GM03348 (cell line): ENCODE results near the gene KYNU.
"Not testable (repeated sequence)": the region's sequence is repeated elsewhere in the genome, so short reads cannot be mapped to it uniquely, and the experiment has no call there.

Source experiments
- DNase-seq: peaks from one replicate; pipeline ENCODE4 v3.0.0; 2012; ENCODE audit warnings: low spot score

KYNU gene

DNA sequence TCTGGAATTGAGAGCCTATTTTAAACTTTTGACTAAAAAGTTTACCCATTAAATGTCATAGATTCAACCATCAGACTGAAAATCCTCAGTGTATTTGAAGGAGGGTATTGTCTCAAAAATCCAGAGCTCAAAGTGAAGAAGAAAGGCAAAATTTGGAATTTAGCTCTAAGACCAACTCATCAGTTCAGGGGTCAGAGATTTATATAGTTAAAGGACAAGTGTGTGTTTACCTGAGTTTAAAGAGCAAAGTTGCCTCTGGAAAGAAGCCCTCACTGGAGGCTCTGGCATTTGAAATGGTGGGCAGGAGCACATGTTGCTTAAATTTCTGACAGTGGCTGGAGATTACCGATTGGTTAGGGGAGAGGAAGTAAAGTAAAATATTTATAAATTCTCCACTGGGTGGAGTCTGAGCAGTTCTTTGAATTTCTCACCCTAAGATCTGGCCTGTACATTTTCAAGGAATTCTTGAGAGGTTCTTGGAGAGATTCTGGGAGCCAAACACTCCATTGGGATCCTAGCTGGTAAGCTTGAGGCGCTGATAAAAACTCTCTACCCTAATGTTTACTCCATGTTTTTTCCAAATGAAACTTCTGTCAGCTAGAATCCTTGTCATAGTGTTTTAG lies at the start of gene KYNU:
Gene KYNU, plus strand, starts transcription at position 449 of the 623 bp plus-strand sequence. CDS start 7,704 bp downstream, outside the sequence.
- no peak for DNase-seq

DNA sequence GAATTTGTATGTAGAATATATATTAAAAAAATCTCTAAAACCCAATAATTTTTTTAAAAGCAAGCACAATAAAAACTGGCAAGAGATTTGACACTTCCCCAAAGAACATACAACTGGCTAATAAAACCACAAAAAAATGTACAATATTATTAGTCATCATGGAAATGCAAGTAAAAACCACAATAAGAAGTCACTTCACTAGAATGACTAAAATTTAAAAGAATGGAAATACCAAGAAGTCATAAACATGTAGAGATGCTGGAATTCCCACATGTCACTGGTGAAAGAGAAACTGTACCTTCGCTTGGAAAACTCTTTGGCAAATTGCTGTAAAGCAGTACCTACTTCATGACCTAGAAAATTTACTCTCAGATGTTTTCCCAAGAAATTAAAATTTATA lies 43.4 kb upstream of the KYNU start:
- DNase-seq: no peak

DNA sequence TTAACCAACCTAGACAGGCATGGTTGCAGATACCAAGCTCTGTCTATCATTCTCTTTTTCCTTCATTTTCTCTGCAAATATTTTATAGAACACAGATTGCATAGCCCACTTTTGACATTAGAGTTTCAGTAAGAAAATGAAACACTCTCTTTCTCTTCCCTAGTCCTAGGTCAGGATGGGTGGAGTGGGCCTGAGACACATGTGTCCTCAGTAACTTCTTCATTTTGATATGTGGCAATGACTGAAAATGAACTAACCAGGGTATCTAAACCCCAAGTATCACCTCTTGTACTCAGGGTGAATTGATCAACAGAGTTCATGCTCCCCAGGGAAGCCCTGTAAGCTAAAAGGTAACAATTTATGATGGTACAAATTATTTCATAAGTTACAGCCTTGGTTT lies 37.0 kb upstream of the KYNU start:
- no peak for DNase-seq

DNA sequence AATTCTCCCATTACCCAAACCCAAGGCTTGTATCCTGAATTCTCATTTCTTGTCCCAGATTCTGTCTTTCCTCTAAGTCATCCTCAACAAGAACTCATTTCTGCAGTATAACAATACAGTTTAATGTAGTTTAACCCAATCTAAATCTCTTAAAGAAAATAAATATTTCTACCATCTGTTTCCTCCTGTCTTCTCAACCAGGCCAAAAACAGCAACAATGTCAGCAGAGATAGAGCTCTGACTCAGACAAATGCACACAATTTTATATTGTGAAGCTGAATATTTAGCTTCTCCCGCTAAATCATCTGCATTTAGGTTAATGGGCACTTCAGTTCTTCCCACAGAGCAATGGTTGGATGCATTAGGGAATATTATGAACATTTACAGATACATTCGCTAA lies 35.7 kb upstream of the KYNU start:
- no peak for DNase-seq

DNA sequence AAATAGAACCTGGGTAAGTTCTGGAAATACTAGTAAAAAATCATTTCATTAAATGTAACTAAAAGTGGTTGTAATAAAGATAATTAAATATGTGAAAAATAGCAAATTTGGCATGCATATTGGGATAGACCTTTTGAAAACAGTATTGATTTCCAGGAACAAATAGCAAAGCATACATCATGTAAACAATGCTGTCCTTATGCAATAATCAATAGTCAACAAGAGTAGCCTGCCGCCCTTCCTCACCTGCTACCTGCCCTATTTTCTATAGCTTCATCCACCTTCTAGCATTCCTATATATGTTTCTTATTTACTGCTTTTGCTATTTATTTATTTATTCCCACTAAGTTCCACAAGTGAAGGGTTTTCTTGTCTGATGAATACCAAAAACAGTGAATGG lies 35.1 kb upstream of the KYNU start:
- DNase-seq: no peak

DNA sequence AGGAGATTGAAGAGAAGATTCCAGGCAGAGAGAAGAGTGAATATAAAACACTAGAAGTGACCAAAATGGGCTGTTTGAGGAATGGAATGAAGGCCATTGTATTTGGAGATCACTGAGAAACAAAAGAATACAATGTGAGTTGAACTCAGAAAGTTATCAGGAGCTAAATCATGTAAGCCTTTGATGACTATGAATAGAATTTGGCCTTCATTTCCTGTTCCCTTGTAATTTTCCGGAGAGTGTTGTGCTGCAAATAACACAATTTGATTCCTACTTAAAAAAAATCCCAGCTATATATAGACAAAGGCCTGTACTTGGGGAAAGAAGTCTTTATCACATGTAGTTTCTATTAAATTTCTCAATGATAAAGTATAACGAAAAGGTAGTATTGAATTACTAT lies 33.7 kb upstream of the KYNU start:
- DNase-seq: no peak

DNA sequence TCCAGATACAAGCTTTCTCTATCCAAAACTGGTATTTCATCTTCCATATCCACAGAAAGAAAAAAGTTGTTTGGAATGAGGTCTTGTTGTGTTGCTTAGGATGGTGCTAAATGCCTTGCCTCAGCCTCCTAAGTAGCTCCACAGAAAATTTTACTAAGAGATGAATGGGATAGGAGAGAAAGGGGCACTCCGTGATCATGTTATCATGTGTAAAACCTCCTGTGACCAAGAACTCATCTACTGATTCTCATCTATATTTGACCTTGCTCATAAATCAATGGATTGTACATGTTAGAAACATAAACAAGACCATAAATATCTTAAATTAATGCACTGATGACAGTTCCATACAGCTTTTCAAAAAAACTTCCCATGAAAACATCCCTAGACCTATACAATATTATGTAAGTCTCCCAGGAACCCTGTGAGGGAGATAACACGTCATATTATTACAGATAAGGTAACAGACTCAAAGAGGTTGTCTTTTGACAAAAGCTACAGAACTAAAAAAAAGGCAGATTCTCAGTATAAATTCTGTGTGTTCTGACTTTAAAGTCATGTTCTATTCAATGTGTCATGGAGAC lies 29.3 kb upstream of the KYNU start:
- no peak for DNase-seq

DNA sequence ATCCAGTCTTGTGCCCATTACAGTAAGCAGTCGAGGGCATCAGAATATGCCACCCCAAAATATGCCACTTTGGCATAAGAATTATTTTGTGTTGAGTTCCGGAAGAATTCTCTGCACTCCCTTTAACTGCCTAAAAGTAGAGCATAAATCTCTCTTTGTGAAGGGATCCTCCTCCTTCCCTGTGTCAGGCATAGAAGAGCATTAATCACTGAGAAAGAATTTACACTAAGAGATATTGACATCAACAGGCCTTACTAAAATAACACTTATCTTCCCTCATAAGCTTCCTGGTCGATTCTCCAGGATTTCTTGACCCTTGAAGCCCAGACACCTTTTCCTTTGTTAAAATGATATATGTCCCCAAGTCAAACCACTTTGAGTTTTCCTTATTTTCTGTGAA lies 27.6 kb upstream of the KYNU start:
- DNase-seq: no peak

DNA sequence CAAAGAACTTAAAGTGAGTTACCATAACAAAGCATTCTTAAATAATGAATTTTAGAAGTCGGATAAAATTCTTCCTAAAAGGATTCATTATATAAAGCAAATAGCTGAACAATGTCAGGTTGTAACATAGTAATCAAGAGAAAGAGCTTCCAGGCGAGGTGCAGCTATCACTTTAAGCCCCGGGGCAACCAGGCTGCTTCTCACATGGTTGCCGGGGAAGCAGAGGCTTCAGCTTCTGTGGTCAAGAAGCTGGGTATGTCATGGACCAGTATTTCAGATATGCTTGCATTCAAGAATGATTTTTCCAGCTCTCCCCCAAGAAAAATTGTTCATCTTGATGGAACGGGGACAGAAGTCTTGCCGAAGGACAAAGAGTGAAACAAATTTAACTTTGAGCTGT lies 23.6 kb upstream of the KYNU start:
- DNase-seq: no peak

DNA sequence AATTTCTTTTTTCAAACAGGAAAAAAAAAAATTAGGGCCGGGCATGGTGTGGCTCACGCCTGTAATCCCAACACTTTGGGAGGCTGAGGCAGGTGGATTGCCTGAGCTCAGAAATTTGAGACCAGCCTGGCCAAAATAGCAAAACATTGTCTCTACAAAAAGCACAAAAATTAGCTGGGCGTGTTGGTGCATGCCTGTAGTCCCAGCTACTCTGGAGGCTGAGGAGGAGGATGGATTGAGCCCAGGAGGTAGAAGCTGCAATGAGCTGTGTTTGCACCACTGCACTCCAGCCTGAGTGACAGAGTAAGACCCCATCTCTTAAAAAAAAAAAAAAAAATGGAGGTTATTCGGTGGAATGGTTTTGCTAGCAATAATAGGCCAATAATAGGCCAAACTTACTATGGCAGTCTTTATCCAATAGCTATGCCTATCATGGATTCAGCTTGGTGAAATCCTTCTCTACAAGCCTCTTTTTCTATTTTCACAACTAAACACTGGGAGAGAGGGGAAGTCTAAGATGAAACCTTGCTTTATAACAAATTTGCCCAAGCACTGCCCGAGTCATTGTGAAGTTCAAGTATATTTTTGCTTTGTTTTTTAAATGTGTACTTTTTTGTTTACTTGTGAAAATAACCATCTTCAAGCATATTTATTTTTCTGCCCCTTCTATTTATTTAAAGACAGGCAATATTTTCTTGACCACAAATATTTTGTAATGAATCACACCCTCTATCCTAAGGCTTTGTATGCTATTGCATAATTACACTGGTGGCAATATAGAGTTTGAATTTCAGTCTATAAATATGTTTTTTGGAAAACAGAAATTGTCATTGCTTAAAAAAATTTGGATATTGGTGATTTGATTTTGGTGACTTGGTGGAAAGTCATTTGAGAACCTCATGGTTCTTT lies 20.0 kb upstream of the KYNU start:
- DNase-seq: no peak

DNA sequence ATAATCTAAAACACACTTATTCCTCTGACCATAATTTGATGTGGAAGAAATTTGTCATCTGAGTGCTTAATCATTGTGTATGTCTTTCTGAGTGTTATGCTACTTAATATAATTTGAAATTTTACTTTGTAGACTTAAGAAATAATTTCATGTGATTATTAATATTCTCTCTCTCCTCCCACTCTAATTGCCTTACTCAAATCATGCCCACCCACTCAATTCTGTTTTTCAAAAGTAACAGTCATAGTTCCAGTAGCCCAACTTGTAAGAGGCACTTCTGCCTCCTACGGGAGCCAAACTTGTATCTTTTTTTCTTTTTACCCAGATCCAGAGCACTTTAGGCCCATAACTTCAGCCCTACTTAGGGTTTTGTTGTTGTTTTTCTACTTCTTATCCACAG lies 18.5 kb upstream of the KYNU start:
- no peak for DNase-seq

DNA sequence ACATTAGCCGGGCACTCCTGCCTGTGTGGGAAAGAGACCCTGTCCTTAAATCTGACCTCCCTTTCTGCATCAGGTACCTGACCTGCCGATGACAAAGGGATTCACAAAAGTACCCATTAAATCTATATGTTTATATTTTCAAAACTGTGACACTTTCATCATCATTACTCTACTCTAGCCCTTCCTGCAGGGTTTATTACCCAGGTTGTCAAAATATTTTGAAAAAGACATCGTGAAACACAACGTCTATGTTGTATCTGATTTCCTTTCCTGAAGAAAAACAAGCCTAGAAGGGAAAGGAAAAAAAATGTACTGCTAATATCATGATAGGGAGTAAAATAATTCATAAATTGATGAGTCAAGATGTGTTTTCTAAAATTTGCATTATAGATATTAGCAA lies 15.2 kb upstream of the KYNU start:
- no peak for DNase-seq

DNA sequence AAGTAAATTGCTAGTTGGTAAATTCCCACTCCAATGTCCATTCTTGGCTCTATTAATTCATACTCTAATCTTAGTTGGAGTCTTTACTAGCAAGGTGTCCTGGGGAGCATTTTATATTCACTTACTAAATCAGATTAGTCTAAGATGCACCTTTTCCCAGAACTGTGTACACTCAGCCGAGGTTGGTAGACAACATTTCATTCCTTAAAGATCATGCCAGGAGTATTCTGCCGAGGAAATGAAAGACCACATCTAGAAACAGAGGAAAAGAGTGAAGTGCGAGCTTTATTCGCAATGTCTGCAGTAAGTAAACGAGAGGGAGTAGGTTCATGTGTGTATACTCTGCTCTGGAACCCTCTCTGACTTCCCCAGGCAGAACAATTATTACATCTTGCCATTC lies 14.6 kb upstream of the KYNU start:
- DNase-seq: no peak

DNA sequence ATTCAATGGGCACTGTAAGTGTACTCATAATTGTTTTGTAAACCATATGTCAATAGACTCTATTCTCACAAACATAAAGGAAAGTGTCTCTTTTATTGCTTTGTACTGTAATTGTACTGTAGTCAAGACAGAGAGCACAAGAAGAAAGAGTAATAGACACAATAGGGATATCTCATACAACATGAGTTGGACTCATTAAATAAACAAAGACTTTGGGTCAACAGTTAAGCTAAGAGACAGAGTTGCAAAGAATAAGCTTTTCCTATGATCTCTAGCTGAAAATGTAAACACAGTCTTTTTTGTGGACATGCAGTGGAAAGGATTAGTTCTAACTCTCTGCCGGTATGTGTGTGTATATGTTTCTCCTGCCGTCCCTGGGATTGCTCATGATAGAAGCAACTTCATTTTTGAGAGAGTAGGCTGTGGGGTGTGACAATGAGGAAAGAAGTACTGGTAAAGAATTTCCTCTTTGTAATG lies 13.9 kb upstream of the KYNU start:
- no peak for DNase-seq

DNA sequence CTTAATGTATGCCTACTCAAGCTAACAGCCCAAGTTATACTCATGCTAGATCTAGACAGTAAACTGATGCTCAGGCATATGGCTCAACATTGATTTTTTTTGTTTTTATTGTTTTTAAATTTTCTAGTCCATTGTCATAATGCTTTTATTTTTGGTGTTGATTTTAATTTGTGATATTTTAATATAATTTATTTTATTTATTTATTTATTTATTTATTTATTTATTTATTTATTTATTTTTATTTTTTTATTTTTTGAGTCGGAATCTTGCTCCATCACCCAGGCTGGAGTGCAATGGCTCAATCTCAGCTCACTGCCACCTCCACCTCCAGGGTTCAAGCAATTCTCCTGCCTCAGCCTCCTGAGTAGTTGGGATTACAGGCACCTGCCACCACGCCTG lies 12.9 kb upstream of the KYNU start:
- DNase-seq: not testable (repeated sequence)

DNA sequence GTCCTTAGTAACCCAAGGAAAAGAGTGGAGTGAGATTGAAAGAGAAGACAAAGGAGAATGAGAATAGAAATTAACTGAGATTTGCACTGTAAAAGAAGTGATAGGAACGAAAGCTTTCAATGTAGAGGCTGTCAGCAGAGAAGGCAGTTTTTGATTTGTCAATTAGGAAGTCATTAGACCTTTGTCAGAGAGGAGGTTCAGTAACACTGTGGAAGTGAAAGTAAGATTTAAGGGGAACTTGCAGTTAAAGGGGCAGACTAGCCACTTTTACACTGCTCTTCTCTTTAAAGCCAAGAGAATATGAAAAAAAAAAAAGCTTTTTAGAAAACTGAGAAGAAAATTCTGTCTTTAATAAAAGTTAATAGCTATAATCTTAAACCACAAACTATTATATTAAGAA lies 11.5 kb upstream of the KYNU start:
- DNase-seq: no peak

DNA sequence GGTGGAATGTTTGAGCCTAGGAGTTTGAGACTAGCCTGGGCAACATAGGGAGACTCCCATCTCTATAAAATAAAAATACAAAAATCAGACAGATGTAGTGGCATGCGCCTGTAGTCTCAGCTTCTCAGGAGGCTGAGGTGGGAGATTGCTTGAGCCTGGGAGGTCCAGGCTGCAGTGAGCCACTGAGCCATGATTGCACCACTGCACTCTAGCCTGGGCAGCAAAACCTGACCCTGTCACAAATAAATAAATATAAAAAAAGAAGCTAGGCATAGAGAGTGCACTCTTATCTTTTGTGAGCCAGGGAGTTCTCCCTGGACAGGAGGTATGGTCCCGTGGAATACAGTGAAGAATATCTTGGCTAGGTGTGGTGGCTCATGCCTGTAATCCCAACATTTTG lies 11.0 kb upstream of the KYNU start:
- no peak for DNase-seq

DNA sequence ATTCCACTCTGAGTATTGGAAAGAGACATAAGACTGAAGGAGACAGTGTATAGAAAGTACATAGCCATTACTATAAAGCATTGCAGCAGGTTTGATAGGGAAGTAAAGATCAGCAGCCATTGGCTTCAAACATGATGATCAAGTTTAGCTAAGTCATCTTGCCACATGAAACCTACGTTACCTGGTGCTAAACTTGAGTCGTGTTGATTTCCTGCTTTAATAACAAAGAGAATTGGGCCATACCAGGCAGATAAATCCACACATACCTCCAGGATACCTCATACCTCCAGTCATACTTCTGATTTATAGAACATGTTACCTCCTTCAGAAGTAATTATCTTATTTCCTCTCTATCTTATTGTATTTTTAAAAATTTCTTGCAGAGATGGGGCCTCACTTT lies 10.3 kb upstream of the KYNU start:
- DNase-seq: no peak

DNA sequence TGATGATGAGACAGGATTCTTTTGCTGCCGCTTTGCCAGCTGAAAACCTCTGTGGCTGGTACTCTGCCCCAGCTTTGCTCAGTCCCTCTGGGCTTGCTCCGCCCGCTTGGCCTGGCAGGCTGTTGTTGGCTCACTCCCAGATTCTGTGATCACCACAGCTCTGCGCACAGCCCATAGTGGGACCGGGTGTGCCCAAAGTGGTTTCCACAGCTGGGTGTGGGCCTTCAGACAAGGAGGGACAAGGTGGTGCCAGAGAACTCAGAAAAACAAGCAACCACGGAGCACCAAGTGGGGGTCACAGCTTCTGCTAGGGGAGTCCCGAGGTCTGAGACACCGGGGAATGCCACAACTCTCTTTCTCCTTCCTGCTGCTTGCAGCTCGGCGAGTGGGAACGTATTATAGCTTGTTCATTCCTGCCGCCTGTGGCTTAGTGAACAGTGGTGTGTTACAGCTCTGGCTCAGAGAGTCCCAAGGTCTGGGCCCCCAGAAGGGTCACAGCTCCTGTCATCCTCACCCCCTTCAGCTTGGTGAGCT lies 9.2 kb upstream of the KYNU start:
- no peak for DNase-seq

DNA sequence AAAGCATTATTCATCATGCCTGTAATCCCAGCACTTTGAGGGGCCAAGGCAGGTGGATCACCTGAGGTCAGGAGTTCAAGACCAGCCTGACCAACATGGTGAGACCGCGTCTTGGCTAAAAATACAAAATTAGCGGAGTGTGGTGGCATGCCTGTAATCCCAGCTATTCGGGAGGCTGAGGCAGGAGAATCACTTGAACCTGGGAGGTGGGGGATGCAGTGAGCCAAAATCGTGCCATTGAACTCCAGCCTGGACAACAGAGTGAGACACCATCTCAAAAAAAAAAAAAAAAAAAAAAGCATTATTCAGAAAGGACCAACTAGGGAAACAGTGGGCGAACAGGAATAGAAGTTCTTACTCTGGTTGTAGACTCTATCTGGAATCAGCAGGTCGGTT lies 8.4 kb upstream of the KYNU start:
- not testable (repeated sequence) for DNase-seq

DNA sequence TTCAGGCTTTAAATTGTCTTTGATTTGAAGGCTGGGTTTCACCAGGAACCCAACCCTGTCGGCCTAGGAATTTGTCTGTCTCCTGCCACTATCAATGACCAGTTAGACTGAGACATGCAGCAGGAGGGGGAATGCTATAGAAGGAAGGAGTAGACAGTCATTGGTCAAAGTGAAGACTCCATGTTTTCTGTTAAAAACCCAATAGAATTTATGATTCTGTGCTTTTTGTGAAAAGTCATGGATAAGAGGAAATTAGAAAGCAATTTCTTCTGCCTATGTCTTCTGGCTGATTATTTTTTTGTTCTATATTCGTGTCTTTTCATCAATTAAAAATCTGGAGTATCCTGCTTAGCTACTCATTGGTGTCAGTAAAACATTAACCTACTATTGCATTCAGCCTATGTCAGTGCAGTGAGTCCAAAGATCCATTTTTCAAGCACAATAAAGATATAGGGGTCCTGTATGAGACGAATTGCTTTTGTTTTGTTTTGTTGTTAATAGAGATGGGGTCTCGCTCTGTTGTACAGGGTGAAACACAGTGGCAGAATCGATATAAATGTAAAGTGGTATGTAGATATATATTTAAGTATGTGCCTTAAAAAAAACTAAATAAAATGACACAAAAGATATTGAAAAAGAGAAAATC lies 7.9 kb upstream of the KYNU start:
- DNase-seq: no peak

DNA sequence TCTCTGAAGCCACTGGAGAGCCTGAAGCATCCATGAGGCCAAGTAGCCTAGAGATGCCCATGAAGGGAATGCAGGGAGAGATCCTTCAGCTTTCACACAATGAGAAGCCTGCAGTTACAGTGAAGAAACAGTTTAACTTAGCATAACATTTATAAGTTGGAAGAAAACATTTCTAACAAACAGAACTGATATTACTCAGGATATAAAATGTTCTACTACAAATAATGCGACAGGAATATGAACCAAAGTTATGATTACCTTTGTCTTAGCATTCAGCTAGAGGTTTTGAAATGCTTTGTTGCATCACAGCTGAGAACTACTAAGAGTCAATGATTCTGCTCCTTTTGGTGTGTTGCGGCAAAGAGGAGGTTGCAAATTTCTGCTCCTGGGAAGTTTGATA lies 6.9 kb upstream of the KYNU start:
- no peak for DNase-seq
